ENCODE results near the gene DBNDD1.
"Not testable (repeated sequence)": the region's sequence is repeated elsewhere in the genome, so short reads cannot be mapped to it uniquely, and the experiment has no call there.

The DBNDD1 gene

DNA sequence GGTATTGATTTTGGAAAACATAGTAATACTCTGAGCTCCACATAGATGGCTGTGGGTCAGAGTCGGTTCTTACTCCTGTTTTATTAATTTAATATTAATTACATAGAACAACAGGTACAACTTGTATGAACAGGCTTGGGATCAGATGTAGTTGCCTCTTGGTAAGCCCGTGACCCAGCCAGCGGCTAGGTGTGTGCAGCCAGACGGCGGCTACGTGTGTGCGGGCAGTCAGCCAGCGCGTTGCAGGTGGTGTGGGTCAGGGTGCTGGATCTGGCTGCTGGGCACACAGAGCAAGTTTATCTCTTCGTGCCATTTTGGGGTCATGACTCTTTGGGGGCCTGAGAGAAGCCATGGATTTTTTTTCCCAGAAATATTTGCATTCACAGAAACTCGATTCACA is 30.3 kb downstream of the DBNDD1 start:
- no peak for DNase-seq (ENCODE audit: low spot score)

GRCh38 chr16:89987169-89987568 is 32.1 kb downstream of the DBNDD1 start:
- DNase-seq (ENCODE audit: low spot score) = no peak

GRCh38 chr16:89986600-89986999 is 32.7 kb downstream of the DBNDD1 start:
- DNase-seq (ENCODE audit: low spot score) = no peak

DNA sequence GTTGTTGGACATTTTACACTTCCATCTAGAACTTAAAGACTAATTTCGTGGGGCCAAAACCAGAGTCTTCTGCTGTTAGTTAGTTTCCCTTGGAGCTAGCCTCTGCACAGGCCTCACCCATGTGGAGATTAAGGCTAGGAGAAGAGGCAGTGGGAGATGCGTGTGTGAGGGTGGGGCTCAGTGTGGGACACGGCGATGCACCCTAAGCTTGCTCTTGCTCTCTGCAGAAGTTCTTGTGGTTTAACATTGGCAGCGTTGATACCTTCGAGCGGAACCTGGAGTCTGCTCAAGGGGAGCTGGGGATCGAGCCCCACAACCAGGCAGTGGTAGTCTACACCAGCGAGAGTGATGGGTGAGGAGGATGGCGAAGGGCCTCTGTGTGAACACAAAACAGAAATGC is 34.0 kb downstream of the DBNDD1 start:
- no peak for DNase-seq (ENCODE audit: low spot score)

GRCh38 chr16:89984216-89984615 is 35.0 kb downstream of the DBNDD1 start:
- DNase-seq (ENCODE audit: low spot score) = no peak

GRCh38 chr16:89983536-89983935 is 35.7 kb downstream of the DBNDD1 start:
- DNase-seq (ENCODE audit: low spot score) = no peak

DNA sequence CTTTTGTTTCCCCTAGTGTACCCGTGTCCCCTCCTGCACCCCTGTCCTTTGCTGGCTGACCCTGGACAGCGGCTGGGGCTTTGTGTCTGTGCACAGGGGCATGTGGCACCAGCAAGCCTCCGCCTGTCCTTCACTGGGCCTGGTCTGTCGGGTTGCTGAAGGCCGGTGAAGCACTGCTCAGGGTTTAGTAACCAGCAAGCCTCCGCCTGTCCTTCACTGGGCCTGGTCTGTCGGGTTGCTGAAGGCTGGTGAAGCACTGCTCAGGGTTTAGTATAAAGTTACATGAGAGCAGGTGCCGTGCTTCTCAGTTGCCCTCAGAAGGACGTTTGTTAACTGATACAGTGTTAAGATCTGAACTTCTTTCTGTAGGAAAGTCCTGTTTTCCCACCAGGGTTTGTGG is 36.9 kb downstream of the DBNDD1 start:
- no peak for DNase-seq (ENCODE audit: low spot score)

DNA sequence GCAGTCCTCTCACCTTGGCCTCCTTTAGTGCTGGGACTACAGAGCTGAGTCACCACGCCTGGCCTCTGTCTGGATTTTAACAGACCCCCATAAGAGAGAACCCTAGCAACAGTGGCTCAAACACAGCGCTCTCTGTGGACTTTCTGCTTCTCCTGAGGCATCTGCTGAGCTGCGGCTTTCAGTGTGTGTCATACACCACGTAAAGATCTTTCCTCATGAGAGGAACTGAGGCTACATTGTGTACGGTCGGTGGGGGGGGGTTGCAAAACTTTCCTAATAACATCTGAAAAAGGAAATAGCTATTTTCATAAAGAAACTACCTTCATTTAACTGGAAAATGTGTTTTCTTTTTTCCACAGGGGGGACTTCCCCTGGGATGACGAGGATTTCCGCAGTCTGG is 37.8 kb downstream of the DBNDD1 start:
- DNase-seq (ENCODE audit: low spot score) = no peak

GRCh38 chr16:89974870-89975269 is 44.4 kb downstream of the DBNDD1 start:
- no peak for DNase-seq (ENCODE audit: low spot score)

DNA sequence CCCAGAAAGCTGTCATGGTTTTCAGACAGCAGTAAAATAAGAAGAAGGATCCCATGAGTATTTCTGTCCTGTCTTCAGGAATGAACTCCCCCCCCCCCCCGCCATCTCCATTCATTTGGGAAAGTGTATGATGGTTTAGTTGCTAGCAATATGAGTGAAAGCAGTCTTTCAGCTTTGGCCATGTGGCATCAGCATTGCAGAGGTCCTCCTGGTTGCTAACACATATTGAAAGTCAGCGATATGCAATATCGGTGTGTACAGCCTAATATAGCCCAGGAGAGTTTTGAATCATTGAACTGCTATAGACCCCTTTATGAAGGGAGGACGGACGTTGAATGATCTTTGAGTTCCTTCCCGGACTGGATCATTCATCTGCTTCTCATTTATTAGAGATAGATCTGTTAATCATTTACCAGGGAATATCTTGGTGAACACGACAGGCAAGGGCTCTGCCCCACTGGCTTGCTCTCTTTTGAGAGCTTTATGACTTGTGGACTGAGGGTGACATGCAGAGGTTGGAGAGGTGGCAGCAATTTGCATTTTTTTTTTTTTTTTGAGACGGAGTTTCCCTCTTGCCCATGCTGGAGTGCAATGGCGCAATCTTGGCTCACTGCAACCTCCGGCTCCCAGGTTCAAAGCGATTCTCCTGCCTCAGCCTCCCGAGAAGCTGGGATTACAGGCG is 45.5 kb downstream of the DBNDD1 start:
- no peak for DNase-seq (ENCODE audit: low spot score)

DNA sequence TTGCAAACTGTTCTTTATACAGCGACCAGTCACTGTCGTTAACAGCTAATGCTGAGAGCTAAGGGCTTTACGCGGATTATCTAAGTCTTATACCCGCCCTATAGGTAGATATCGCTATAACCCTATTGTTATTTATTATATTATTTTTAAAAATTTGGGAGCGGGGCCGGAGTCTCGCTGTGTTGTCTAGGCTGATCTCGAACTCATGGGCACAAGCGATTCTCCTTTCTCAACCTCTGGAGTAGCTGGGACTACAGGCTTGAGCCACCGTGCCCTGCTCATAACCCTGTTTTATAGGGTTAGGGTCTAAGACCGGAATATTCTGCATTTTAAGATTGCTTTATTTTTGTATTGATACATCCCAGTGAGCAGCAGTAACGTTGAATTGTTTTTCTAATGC is 46.0 kb downstream of the DBNDD1 start:
- no peak for DNase-seq (ENCODE audit: low spot score)

DNA sequence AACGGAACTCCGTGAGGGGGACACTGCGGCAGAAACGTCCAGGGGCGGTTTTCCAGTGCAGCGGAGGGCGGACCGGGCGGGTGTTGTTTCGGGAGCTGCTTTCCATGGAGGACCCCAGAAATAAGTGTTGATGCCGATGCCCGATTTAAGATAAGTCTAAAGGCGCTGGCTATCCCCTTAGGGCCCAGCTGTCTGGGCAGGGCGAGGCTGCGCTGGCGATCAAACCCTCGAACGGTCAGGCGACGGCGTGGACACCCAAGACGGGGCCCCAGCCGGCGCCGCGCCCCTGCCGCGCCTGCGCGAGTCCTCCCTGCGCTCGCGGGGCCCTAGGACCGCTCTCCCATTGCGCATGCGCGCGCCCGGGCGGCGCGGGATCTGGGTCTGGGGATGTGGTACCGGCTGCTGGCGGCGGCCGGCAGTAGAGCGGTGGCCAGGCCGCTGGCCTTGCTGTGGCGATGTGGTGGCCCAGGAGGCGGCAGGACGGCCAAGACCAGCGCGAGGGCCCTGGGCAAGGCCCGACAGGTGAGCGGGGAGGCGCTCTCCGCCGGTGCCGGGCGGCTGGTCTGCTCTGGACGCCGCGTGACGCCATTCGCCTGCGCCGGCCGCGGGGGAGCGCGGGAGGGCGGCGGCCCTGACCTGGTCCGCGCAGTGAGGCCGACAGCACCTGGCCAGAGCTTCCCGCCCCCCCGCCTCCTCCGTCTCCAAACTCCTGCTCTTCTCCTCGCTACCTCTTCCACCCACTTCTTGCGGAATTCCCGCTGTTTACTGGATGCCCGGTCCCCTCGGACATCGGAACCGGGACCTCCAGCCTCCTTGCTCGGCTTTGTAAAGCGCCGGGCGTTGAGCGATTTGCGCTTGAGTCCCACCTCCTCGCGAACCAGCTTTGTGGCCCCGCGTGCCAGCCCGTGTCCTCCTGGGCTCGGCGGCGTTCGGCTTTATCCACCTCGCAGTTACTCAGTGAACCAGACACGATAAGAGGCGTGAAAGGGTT is 46.7 kb downstream of the DBNDD1 start:
- peak; percentile 100 for DNase-seq (ENCODE audit: low spot score)

DNA sequence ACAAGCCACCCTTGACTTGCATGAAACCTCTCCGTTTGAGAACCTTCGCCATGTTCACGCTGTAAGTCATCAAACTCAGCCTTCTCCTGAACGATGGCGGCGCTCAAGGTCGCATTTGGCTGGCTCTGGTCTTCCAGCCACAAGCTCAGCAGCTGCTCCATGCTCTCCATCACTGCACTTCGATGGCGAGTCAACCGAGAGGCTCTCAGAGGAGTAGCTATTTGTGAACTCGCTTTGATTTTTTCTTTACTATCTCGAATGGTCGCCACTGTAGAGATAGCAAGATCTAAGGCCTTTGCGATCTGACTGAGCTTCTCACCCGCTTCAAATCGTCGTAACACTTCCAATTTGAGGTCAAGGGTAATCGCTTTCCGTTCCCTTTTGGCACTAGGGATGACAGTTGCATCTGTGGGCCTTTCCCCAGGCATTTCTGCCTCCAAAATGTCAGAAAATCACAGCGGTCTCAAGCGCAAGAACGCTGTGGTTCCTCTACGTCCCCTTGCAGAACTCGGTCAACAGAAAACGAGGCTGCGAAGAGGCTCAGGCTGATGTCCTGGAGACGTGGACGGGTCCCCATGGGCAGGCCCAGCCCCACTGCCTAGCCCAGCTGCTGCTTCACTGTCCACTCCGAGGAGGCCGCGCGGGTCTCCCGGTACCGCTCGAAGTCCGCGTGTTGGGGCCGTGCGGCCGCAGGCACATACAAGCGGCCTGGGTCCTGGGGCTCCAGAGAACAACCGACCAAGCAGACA is 47.6 kb downstream of the DBNDD1 start:
- DNase-seq (ENCODE audit: low spot score) = no peak

- DNase-seq (ENCODE audit: low spot score) = no peak
Measured at GRCh38 chr16:89969741-89970410, 49.4 kb downstream of the DBNDD1 start.

DNA sequence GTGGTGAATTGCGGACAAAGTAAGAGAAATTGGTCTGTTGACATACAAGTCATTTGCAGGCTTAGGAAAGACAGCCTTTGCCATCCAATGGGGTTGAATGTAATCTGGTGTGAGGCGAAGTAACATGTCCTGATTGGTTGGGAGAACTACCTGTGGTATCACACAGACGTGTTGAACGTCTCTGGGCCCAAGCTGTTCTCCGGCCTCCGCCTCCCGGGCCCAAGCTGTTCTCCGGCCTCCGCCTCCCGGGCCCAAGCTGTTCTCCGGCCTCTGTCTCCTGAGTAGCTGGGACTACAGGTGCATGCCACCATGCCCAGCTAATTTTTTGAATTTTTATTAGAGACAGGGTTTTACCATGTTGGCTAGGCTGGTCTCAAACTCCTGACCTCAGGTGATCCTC is 51.2 kb downstream of the DBNDD1 start:
- DNase-seq (ENCODE audit: low spot score) = not testable (repeated sequence)

GRCh38 chr16:89967436-89967835 is 51.8 kb downstream of the DBNDD1 start:
- not testable (repeated sequence) for DNase-seq (ENCODE audit: low spot score)

GRCh38 chr16:89966756-89967155 is 52.5 kb downstream of the DBNDD1 start:
- DNase-seq (ENCODE audit: low spot score) = no peak

DNA sequence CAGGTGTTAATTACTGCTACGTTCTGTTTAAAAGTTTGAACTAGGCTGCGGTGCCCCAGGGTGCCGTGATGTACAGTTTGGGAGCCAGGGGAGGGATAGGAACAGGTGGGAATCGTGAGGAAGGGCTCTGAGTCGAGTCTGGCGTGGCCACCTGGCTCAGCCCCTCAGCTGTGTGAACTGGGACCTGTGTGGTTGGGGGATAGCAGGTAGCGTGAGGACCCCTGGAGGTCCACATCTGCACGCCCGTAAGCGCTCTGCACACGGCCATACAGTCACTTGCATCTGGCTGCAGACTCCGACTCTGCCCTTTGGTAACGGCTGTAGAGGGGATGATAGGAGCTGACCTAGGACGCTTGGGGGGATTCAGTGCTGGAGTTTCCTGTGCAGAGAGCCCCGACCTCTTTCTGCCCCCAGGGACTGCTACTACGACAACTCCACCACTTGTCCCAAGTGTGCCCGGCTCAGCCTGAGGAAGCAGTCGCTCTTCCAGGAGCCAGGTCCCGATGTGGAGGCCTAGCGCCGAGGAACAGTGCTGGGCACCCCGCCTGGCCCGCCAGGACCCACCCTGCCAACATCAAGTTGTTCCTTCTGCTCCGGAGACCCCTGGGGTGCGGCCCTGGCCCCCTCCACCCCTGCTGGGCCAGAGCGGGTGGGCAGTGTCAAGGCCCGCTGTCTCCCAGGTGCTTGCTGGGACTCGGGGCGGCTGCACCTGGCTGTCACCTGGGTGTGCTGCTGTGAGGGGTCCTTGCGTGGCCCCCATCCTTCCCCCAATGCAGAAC is 53.6 kb downstream of the DBNDD1 start:
- no peak for DNase-seq (ENCODE audit: low spot score)

DNA sequence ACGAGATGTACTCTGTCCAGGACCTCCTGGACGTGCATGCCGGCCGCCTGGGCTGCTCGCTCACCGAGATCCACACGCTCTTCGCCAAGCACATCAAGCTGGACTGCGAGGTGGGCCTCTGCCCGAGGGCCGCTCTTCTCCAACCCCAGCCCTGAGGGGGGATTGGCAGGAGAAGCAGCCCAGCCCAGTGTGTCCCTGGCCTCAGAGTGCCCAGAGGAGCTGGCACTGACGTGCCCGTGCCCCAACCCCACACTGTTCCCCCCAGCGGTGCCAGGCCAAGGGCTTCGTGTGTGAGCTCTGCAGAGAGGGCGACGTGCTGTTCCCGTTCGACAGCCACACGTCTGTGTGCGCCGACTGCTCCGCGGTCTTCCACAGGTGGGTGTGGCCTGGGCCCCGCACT is 55.1 kb downstream of the DBNDD1 start:
- DNase-seq (ENCODE audit: low spot score) = no peak

DNA sequence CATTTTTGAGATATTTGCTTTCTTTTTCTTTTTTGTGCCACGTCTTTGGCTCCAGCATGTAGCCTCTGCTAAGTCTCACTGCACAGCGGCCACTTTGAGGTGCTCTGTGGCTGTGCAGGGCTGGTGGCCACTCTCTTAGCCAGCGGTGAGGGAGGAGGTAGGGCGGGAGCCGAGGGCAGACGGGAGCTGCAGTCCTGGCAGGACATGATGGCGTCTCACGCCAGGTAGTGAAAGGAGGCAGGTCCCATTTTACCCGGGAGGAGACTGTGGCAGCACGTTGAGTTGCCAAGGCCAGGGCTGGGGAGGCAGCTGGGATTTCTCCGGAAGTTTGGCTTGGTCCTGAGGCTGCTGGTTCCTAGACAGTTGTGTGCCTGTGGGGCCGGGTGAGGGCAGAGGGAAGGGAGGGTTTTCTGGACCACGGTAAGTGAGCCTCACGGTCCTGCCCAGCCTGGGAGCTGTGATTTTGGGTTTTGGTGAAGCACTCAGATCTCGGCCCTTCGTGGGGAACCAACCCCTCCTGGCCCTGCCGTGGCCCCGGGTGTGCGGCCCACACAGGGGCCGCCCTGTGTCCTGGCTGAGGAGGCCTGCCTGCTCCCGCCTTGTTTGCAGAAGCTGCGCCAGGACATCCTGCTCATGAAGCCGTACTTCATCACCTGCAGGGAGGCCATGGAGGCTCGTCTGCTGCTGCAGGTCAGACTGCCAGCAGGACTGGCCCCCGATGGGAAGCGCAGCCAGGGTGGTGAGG is 56.3 kb downstream of the DBNDD1 start:
- DNase-seq (ENCODE audit: low spot score) = no peak

- DNase-seq (ENCODE audit: low spot score) = no peak
Measured at GRCh38 chr16:89961920-89962319, 57.3 kb downstream of the DBNDD1 start.

Measured in hepatic stellate cell (primary cell).